Measurements from ENCODE around the gene TRA2B.

TRA2B gene

GRCh38 chr3:185928496-185928895 is 9.3 kb downstream of the TRA2B start:
- Histone ChIP-seq H3K36me3 (peaks cover 68 to 99% (median 82%) of the 10 kb centered on the region in 11 experiments), H3K4me2 (peak overlapping the region; percentile 81 to 97 (median 90)), H3K4me3 (peak overlapping the region in 7 of 10 experiments; percentile 16 to 39 (median 28); a peak in 7 of 20 replicates), H3K9me3 (replicated peaks in 1 of 11) (no peaks in the 10 kb centered on the region), H3K27me3 (no peaks in the 10 kb centered on the region), H3K27ac (peak overlapping the region in 6 of 11 experiments; percentile 16 to 67 (median 34); a peak in 9 of 22 replicates), H3K4me1 (peaks cover 62 to 79% (median 64%) of the 10 kb centered on the region in 10 experiments), H3K9ac (peak overlapping the region in 7 of 11 experiments; percentile 8 to 56 (median 36); a peak in 8 of 22 replicates), H4K20me1 (peaks cover 100% of the 10 kb centered on the region in 11 experiments)
- no peak for TF ChIP-seq Cebpa-rat (IDR thresholded peaks at IDR 0.05)

GRCh38 chr3:185927501-185928200 is 10.2 kb downstream of the TRA2B start:
- Histone ChIP-seq H3K36me3 (peaks cover 76 to 100% (median 89%) of the 10 kb centered on the region in 11 experiments), H3K9me3 (replicated peaks in 1 of 11) (no peaks in the 10 kb centered on the region), H3K4me1 (peaks cover 53 to 71% (median 56%) of the 10 kb centered on the region in 10 experiments), H3K4me3 (no peak overlapping the region; a peak in 1 of 20 replicates), H3K27me3 (no peaks in the 10 kb centered on the region), H4K20me1 (peaks cover 100% of the 10 kb centered on the region in 11 experiments), H3K9ac (peak overlapping the region in 2 of 11 experiments; percentile 29 to 34; a peak in 2 of 22 replicates), H3K4me2 (peak overlapping the region; percentile 81 to 97 (median 90); a peak in 21 of 22 replicates), H3K27ac (peak overlapping the region in 2 of 11 experiments; percentile 24 to 52; a peak in 3 of 22 replicates)
- no peak for TF ChIP-seq Cebpa-rat (IDR thresholded peaks at IDR 0.05)

- Histone ChIP-seq H3K9ac (no peak overlapping the region), H3K4me2 (peak overlapping the region in 5 of 11 experiments; percentile 3 to 88 (median 11); a peak in 6 of 22 replicates), H3K27me3 (no peaks in the 10 kb centered on the region)
Measured at GRCh38 chr3:185926445-185926844, 11.4 kb downstream of the TRA2B start.

GRCh38 chr3:185925353-185925752 is 12.5 kb downstream of the TRA2B start:
- H3K4me1 ChIP-seq: peaks cover 31 to 48% (median 34%) of the 10 kb centered on the region in 10 experiments
- no peaks in the 10 kb centered on the region for H3K9me3 ChIP-seq (replicated peaks in 1 of 11)
- H3K27me3 ChIP-seq: no peaks in the 10 kb centered on the region
- no peak overlapping the region for H3K9ac ChIP-seq
- H3K27ac ChIP-seq: no peak overlapping the region
- no peak overlapping the region for H3K4me3 ChIP-seq
- H3K4me2 ChIP-seq: no peak overlapping the region
- no peak for TF ChIP-seq Cebpa-rat (IDR thresholded peaks at IDR 0.05)
- H3K36me3 ChIP-seq: peaks cover 88 to 100% (median 100%) of the 10 kb centered on the region in 11 experiments
- H4K20me1 ChIP-seq: peaks cover 100% of the 10 kb centered on the region in 11 experiments

More at GRCh38 chr3:185926445-185926844, 11.4 kb downstream of the TRA2B start:
- peaks cover 88 to 100% (median 100%) of the 10 kb centered on the region in 11 experiments for H3K36me3 ChIP-seq
- no peak overlapping the region for H3K4me3 ChIP-seq
- no peak overlapping the region for H3K27ac ChIP-seq
- peaks cover 42 to 59% (median 45%) of the 10 kb centered on the region in 10 experiments for H3K4me1 ChIP-seq
- no peaks in the 10 kb centered on the region for H3K9me3 ChIP-seq (replicated peaks in 1 of 11)
- no peak for TF ChIP-seq Cebpa-rat (IDR thresholded peaks at IDR 0.05)
- H4K20me1 ChIP-seq: peaks cover 100% of the 10 kb centered on the region in 11 experiments

GRCh38 chr3:185924375-185924774 is 13.4 kb downstream of the TRA2B start:
- H3K9me3 ChIP-seq (replicated peaks in 1 of 11): no peaks in the 10 kb centered on the region
- peaks cover 88 to 100% (median 100%) of the 10 kb centered on the region in 11 experiments for H3K36me3 ChIP-seq
- H3K27me3 ChIP-seq: no peaks in the 10 kb centered on the region
- peaks cover 21 to 38% (median 24%) of the 10 kb centered on the region in 10 experiments for H3K4me1 ChIP-seq
- H3K9ac ChIP-seq: no peak overlapping the region
- no peak overlapping the region for H3K4me3 ChIP-seq
- no peak overlapping the region for H3K27ac ChIP-seq
- H4K20me1 ChIP-seq: peaks cover 100% of the 10 kb centered on the region in 11 experiments
- no peak for TF ChIP-seq Cebpa-rat (IDR thresholded peaks at IDR 0.05)
- no peak overlapping the region for H3K4me2 ChIP-seq

GRCh38 chr3:185920184-185920583 is 17.6 kb downstream of the TRA2B start:
- Histone ChIP-seq H3K9ac (no peak overlapping the region), H4K20me1 (peaks cover 99 to 100% (median 100%) of the 10 kb centered on the region in 11 experiments), H3K4me2 (no peak overlapping the region), H3K27ac (no peak overlapping the region), H3K27me3 (no peaks in the 10 kb centered on the region), H3K4me1 (no peaks in the 10 kb centered on the region), H3K4me3 (no peak overlapping the region), H3K36me3 (peaks cover 100% of the 10 kb centered on the region in 11 experiments), H3K9me3 (replicated peaks in 1 of 11) (no peaks in the 10 kb centered on the region)
- no peak for TF ChIP-seq Cebpa-rat (IDR thresholded peaks at IDR 0.05)

- Histone ChIP-seq H3K36me3 (peaks cover 81 to 89% (median 85%) of the 10 kb centered on the region in 11 experiments), H3K27me3 (no peaks in the 10 kb centered on the region), H3K4me3 (no peak overlapping the region), H3K27ac (no peak overlapping the region), H3K4me1 (no peaks in the 10 kb centered on the region), H4K20me1 (peaks cover 83 to 100% (median 96%) of the 10 kb centered on the region in 11 experiments), H3K4me2 (no peak overlapping the region), H3K9ac (no peak overlapping the region), H3K9me3 (replicated peaks in 1 of 11) (no peaks in the 10 kb centered on the region)
- TF ChIP-seq Cebpa-rat (IDR thresholded peaks at IDR 0.05): no peak
Measured at GRCh38 chr3:185916042-185916833, 21.6 kb downstream of the TRA2B start.

GRCh38 chr3:185915642-185916041 is 22.2 kb downstream of the TRA2B start:
- Histone ChIP-seq H3K36me3 (peaks cover 75 to 83% (median 79%) of the 10 kb centered on the region in 11 experiments), H3K27ac (no peak overlapping the region), H3K4me2 (no peak overlapping the region), H3K9me3 (replicated peaks in 1 of 11) (no peaks in the 10 kb centered on the region), H3K9ac (no peak overlapping the region), H3K4me1 (no peaks in the 10 kb centered on the region), H3K4me3 (no peak overlapping the region), H3K27me3 (no peaks in the 10 kb centered on the region), H4K20me1 (peaks cover 77 to 98% (median 90%) of the 10 kb centered on the region in 11 experiments)
- no peak for TF ChIP-seq Cebpa-rat (IDR thresholded peaks at IDR 0.05)
